NCI-H524 treated with DMSO at 0.1 percent for 48 hours (cell line): ENCODE results near the gene GRXCR1.

Experiments used
- DNase-seq: peaks from one replicate; lab custom pipeline; 2025; lab: John Stamatoyannopoulos, UW

The GRXCR1 gene

DNA sequence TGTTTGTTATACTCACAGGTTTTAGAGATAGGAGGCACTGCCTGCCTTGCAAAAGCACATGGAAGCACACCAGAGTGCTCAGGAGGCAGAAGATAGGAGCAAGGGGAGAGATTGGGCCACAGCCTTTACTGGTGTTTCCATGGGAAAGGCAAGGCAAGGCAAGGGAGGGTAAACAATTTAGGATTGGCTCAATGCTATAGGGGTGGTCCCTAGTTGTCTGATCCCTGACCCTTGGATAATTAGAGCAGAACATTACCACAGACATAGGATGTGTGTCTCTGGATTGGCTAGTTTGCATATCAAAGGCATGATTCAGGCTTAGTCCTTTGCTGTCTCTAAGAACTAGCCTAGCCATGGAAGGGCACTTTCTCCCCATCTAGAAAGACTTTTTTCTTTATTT is 36.1 kb downstream of the GRXCR1 start:
- DNase-seq, result no peak

DNA sequence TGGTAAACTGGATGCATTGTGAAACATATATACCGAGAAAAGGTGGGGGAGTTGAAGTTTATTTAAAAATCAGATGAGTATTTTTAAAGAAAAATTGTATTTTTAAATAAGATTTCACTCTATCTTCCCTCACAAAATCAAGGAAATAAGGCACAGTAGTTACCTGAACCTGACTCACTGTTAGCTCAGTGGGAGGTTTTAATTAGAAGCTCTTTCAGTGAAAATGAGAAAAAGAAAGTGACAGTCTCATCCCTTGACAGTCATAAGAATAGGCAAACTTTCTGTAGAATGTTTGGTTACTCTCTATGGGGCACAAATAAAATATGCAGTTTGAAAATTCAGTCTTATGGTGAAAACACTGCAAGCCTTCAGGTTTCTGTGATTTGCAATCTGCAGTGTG is 49.7 kb downstream of the GRXCR1 start:
- no peak for DNase-seq

DNA sequence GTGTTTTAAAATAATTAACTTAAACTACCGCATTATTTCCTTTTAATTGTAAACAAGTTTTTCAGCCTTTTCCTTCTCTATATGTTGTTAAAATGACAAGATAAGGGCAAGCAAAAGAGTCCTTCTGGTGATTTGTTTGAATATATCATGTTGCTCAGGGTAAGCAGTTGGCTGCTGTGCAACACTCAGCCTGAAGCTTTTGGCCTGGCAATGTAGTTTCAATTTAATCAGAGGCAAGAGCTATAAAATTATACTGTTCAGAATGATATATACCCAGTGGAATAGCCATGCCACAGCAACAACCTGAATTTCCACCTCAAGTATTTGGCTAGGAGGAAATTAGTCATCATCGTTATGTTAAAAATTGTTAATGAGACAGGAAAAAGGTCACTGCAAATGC is 53.4 kb downstream of the GRXCR1 start:
- no peak for DNase-seq

DNA sequence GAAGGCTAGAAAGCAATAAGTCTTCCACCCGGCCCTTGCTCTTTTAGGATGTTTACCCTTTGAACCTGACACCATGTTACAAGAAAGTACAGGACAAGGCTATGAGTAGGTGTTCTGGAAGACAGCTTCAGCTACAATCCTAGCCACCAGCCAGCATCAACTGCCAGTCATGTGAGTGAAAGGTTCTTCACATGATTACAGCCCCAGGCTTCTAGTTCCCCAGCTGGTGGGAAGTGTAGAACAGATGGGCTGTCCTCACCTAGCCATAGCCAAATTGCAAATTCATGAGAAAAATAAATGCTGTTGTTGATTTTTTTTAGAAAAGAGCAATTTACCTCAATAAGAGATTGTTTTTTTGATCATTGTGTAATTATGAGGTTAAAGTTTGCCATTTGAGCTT is 60.8 kb downstream of the GRXCR1 start:
- no peak for DNase-seq

DNA sequence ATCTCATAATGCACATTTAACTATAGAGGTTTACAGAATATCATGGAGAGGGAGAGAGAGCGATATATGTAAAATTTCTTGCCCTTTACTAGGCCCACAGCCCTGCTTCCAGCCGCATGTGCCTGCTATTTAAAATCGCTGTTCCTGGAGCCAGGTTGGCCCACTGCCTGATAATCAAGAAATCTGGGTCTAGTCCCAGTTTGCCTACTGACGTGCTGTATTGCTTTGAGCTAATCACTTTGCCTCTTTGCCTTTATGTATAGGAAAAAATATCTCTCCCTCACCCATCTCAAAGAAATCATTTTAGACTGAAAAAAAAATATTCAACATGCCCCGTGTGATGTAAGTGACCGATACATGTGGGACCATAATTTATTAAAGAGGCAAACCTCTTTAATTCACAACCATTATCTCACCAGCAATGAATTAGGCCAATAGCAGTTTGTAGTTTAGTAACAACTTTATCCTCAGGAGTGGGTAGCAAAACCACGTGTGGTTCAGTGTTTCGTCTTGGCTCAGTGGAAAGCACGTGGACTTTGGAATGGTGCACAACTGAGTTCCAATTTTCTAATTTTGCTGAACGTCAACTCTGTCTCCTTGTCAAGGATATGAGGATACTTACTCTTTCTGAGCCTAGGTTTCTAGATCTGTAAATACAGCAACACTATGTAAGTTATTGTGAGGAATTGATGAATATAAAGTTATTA is 62.6 kb downstream of the GRXCR1 start:
- no peak for DNase-seq

DNA sequence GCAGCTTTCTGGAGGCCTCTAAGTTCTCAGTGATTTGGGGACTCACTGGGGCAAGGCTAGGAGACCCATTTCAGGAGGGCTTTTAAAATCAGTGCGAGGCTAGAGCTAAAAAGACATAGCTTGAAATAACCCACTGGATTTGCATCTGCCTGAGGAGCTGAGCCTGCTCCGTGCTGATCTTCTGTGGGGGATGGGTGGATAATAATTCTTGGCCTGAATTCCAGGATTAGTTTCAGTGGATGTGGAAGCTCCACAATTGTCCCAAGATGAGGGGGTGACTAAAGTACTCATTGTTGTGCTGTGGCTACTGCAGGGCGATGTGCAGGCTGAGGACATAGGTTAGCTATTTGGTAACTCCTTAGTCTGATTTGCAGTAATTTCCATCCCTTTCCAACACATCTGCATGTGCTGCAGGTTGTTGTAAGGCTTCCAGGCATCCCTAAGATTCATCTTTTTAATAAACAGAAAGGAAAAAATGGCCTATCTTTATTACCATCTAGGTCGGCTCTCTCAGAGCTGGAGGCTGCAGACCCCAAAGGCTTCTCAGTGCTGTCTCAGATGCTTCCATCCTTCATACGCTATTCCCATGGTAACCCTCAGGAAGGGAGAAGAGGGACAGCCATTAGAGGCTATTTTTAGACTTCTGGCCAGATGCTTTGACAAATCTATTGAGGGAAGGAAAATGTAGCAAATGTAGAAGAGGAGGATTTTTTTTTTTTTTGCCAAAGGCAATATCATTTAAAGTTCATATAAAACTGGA is 63.4 kb downstream of the GRXCR1 start:
- DNase-seq, result no peak

DNA sequence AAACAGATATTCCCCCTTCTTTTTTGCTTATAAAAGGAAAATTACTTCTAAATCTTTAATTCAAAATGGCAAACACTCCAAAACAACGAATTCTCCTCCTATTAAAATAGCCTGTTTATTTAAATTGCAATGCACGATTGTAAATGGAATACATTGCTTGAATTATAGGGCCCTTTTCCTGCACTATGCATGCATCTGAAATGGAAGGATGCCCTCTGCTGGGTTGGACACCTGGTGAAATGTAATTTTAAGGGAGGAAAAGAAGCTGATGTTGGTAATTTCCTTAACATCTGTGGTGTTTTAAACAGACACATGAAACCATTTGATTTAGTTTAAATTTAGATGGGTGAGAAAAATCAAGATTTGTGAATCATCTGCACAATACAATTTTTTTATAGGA is 72.8 kb downstream of the GRXCR1 start:
- no peak for DNase-seq

DNA sequence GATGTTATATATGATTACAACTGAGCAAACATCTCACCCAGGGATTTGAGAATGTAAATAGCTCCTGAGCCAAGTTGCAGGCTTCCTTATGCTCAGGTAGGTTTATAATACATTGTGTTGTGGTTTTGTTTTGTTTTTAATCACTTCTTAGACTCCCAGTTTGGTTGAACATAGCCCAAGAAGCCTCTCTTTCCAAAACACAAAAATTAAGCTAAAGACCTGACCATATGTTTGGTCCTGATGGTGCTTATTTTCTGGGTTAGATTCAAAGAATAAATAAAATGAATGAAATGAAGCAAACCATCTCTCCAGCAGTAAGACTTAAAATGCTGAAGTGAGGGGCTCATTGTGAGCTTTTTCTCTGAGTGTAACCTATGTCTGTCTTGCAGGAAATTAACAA is 93.5 kb downstream of the GRXCR1 start:
- no peak for DNase-seq

DNA sequence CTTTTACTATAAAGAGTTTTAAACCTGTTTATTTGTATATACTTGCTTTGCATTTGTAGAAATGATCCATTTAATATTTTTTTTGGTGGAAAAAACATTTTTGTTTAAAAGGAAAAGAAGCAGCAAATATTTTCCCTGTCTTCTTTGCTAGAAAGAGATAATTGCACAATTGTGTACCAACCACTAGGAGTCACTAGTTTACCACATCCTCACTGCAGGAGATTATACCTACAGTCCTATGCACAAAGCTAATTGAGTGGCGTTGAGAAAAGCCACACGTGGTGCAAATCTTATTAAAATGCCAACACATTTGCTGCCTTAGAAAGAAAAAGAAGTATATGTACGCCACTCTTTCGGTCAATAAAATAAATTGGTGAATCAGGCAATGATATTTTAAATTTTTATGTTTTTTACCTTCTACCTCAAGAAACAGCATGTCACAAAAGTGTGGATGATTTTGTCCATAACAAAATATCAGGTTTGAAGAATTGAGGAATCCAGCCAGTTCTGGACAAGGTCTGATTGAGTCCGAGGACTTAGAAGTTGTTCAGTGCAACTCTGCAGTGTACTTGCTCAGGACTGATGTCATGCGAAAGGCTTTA is 102.9 kb downstream of the GRXCR1 start:
- DNase-seq, result peak; percentile 47

DNA sequence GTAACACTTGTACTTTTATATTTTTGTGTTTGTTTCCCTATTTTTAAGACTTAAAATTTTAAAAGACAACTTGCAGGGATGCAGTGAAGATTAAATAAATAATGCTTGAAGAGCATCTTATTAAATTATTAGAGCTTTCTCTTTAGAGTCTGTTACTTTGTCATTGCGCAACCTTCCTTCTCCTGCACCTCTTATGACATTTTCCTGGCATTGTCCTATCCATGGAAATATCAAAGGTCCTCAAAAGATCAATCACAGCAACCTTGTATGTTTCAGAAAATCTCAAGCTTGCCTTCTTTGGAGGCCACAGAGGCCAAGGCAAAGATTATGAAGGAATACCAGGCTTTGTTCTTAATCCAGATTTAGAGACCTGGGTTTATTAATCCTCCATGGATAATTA is 116.3 kb downstream of the GRXCR1 start:
- DNase-seq, result no peak

DNA sequence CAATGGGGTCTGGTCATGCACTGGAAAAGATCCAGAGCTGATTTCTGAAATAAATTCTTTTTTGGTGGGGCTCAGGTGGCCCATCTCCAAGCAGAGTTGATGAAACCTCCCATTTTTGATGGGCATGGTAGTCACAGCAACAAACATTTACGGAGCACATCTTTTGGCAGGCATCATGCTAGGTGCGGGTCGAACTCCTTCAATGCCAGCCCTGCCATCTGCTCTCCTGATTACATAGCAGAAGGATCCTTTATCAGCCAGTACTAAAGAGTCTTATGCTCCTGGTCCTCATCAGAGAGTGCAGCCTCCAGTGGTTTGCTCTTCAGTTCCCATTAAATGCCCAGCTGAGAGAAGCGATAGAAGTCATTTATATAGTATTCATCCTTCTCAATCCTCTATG is 121.7 kb downstream of the GRXCR1 start:
- peak; percentile 78 for DNase-seq

DNA sequence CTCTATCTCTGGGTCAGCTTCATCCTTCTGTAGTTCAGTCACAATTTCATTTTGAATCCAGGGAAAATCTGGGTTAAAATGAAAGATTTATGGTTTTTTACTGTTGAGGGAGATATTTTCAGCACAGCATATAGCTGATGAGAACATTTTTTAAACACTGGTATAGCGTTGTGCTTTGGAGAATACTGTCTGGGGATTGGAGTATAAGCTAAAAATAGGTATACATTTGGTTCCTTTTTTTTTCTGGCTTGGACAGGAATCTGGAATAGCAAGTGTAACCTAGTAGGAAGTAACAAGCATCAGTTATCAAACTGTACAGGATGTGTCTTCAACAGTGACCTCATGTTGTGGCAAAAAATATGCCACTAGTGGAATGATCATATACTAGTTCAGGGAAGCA is 149.1 kb downstream of the GRXCR1 start:
- no peak for DNase-seq

DNA sequence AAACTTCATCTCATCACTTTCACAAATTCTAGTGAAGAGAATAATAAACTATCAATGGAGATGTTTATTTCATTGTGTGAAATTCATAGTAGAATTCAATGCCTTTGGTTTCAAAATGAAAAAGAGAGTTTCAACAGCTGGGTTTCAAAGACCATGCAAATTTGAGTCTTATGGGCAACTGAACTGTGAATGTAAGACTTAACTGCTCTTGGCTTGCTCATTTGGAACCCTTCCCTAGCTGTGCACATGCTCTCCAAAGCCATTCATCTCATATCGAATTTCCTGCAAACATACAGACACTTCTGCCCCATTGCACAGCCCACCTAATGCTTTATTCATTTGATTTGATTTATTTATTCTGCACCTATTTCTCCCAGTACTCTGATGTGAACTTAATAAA is 154.5 kb downstream of the GRXCR1 start:
- no peak for DNase-seq

DNA sequence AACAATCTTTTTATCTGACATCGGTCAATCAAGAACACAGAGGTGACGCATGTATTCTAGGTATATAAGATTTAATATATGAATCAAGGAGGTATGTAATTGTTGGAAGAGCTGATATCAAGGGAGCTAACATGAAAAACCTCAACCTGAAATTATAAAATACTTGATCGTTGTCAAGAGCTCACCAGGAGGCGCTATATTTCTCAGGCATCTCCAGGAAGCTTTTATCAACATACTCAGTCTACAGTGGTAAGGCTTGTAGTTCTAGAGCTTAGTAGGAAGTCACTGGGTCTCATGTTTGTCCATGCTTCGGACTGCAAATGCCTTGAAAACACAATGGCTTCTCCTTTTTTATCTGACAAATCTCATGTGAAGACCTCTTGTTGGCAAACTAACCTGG is 156.1 kb downstream of the GRXCR1 start:
- DNase-seq, result no peak

DNA sequence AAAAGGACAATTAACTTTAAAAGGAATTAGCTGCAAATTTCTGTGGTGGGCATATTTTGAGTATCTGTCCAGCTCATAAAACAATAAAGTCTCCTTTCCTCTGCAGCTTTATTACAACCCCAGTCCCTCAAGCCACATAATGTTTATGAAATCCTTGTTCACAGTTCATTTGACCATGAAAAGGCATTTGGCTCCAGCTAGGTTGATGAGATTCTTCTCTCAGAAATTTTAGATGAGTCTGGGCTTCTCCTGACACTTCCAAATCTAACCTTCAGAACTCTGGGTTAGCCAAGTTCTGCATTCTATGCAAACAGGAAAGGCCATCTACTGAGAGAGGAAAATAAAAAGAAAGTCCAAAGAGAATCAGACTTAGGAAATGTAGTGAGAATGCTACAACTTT is 156.8 kb downstream of the GRXCR1 start:
- no peak for DNase-seq

DNA sequence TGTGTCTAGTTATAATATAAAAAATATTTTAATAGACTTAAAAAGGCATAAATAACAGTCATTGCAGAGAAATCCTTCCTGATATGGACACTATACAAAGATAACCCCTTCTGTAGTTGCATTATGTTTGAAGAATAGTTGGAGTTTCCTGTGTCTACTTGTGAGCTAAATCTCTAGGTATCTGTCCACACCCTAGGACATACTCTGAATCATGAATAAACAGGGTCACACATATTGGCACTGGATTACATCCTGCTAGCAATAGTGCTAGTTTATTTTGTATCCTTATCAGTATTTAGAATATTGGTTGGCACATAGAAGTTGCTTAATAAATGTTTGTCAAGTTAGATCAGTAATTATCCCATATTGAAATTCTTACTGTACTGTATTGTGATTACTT is 173.9 kb downstream of the GRXCR1 start:
- no peak for DNase-seq

DNA sequence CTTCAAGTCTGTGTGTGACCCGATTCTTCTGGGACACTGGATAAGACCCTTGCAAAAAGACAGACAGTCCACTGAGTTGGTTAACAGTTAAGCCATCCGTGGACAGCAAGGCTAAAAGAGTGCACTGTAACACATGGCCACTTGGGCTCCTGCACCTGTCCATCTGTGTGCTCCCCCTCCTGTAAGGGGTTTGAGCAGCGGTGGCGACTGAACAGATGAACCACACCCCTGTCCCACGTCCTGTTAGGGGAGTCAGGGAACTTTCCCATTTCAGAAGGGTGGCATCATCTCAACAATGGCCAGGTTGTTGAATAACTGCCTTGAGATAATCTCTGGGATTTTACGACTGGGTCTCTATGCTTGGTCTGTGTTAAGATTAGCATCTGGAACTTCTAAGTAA is 178.6 kb downstream of the GRXCR1 start:
- DNase-seq, result no peak
